ENCODE data around the gene PTPN5.

Gene PTPN5

DNA sequence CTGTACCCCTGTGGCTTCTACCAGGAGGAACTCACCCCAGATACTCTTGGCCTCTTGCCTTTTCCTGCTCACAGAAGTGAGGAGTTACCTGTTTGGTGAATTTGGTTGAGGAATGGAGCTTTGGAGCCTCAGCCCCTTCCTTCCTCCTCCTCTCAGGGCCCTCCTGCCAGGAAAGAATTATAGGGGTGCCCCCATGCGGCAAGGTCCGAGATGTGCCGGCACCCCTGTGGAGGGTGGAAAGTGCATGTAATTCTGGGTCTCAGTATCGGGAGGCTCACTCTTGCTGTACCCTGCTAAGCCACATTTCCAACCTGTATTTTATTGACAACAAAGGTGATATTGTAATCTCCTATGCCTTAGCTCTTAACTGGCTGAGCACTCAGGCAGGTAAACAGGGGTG, 51.9 kb downstream of the PTPN5 start:
- DNase-seq (ENCODE audit: low spot score): no peak

DNA sequence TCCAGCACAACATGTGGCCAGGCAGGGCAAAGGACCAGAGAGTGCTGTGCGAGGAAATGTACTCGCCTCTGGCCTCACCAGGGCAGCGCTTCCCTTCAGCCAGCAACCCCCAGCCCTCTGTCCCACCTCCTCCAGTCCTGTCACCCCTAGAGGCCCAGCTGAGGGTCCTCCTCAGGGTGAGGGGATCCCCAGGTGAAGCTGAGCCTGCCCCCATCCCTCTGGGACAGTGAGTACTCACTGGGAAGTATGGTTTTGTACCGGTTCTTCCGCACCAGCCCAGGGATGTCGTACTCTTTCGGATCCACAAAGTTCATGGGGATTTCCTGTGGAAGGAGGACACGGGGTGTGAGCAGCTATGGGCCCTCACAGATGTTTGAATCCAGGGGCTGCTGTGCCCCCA, 54.0 kb downstream of the PTPN5 start:
- no peak for DNase-seq (ENCODE audit: low spot score)

DNA sequence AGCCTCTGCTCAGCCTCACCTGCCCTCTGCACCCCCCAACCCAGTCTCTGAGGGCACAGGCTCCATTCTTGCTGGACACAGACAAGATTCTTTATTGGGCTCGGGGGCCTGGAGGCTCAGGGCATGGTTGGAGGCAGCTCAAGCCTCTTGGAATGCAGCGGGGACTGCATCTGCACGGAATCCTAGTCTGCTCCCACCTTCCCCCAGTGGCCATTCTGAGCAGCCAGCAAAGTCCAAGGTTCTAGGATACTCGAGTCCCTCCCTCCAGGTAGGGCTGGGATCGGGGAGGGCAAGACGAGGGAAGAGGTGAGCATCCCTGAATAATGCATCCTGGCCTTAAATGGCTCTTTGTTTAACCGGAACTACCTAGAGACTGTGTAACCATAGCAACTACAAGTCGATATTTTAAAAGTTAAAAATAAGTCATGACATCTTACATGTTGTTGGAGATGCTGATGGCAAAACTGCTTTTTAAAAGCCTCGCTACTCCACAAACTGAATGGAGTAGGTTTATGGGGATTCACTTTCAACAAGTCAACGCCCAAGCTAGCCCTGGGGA, 54.9 kb downstream of the PTPN5 start:
- no peak for DNase-seq (ENCODE audit: low spot score)

DNA sequence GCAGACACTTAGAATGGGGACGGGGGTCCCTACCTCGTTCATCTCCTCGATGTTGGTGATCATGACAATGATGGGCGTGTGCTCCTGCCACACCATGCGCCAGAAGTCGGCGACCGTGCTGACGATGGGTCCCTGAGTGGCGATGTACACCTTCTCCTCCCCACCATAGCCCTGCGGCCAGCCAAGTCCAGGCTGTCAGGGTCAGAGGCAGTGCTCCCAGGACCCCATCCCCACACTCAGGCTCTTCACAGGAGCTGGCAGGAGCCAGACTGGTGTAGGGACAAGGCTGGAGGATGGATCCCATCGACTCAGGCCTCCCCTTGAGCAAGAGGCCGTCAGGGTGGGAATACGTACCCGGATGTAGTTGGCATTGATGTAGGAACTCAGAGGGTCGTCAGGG, 58.4 kb downstream of the PTPN5 start:
- no peak for DNase-seq (ENCODE audit: low spot score)

DNA sequence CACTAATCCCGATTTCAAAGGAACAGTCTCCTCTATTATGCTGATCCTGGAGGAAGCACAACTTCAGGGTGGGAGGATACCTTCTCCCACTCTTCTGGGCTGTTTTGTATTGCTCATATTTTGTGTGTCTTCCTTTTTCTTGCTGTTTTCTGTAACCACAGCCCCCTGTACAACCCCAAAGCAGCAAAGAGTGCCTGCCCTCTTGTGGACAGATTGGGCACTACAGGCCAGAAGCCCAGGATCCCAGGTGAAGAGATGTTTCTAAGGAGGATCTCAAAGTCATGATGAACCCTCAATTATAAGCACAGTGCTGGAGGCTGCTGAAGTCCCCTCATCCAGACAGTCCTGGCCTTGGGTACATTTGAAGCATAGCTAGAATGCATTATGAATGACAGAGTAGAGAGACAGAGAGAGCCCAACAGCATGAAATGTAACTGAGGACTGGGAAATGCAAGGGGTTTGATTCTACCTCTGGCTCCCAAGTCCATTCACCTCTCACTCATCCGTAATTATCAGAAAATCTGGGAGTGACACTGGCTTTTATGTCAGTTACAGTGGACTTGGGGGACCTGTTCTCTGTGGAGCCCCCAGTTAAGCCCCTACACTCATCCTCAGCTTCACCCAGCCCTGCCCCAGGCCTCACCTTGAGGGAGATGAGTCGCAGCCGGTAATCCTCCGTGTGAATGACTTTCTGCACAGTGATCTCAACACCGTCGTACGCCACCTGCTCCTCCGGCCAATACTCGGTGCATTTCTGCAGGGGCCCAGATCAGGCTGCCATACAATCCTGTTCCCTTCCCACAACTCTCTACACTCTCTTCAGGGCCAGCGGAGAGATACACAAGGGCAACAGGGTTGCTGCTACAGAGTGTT, 59.4 kb downstream of the PTPN5 start:
- peak; percentile 79 for DNase-seq (ENCODE audit: low spot score)

DNA sequence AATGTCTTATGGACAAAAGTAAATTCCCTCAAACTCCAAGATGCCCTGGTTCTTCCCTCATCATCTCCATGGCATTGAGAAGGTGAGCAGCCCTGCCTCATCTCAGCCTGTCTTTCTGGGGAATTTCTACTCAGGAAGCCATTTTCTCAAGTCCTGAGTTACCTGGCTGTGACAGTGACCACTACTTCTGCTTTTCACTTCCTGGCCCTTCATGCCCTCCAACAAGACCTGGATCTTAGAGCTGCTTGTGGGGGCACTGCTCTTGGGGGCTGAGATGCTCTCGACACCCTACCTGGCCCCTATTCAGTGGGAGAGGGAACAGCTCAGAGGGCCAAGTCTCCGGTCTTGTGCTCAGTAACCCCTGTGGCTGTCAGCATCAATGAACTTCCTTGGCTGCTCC, 60.2 kb downstream of the PTPN5 start:
- no peak for DNase-seq (ENCODE audit: low spot score)

DNA sequence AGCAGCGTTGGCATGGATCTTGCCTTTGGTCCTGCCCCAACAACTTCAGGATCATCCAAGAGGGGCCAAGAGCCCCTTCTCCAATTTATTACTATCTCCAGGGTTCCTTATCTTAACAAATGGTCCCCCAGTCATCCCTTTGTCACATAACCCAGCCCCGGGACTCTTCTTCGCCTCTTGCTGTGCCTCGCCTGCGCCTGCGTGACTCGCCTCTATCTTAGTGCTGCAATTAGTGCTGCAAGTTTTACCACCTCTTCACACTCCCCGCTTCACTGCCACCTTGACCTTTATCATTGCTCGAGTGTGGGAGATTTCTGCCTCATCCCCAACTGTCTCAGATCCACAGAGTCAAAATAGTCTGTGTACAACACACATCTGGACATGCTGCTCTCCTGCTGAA, 61.6 kb downstream of the PTPN5 start:
- no peak for DNase-seq (ENCODE audit: low spot score)

DNA sequence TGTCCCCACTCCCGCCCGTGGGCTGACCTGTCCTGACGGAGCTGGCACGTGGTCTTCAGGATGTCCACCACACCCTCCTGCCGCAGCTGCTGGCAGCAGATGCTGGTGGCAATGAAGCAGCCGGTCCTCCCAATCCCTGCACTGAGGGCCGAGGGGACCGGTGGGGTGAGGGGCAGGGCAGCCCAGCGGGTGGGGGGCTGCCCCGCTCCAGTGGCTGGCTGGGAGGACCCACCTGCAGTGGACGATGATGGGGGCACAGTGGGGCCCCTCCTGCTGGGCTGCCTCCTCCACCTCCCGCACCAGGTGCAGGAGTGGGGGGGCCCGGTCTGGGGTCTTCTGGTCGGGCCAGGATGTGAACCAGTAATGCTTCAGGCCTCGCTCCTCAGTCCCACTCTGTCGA, 62.2 kb downstream of the PTPN5 start:
- DNase-seq (ENCODE audit: low spot score): no peak

DNA sequence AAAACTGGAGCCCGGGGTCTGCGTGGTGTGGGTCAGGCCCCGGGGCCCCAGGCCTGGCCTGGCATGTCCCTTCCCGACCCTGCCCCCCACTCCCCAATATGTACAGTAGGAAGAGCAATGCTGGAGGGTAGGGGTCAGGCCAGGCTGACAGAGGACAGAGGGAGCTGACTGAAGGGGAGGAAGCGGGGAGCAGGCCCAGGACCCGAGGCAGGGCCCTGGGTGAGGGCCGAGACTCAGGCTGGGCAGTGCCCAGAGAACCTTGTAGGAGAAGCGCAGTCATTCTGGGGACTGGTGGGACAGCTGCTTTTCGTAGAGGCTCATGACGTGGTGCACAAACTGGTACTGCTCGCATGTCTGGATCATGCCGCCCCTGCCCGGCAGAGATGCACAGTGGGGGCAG, 62.9 kb downstream of the PTPN5 start:
- no peak for DNase-seq (ENCODE audit: low spot score)

DNA sequence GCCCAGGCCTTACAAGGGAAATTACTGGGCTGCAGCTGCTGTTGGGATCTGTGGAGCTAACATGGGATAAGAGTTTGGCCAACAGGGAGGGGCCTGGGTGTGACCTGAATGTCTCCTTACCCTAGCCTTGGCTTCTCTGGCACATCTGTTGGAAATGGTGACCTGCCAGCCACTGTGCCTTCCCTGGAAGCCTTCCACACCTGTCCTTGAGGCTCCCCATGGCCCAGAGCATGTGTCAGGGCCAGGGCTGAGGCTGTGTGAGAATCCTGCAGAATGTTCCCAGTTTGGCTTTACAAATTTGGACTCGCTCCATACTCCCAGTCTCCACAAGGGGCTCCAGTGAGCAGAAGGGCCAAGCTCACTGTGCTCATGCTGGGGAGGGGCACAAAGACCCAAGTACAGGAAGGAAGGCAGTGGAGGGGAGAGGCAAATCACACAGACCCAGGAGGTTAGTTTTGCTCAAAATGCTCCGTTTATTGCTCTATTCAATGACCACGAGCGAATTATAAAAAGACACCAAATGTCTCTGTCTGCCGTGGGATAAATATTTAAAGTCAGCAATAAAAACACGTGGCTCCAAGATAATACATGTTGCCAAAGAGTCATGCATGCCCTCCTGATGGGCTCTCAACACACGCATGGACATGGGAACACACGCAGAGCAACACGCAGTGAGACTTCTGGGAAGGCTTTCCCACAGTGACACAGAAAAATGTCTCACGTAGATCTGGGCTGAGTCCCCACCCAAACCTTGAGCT, 63.9 kb downstream of the PTPN5 start:
- peak; percentile 71 for DNase-seq (ENCODE audit: low spot score)

DNA sequence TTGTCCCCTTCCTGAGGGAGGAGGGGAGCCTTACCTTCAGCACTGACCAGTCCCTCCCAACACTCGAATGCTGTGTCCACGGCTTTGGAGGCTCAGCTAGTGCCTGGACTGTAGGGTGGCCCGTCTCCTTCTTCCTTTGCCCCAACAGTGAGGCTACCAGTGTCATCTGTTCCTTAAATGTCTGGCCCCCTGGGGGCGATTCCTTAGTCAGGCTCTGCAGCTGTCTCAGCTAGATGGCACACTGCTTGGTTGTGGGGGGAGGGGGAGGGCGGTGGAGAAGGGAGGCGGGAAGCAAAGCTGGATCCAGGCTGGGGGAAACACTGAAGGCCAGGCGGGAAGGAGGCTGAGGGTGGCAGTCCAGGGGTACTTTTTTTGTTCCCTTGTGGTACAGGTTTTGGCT, 65.6 kb downstream of the PTPN5 start, which contains the start of gene IGSF22:
TSS of gene IGSF22 (minus strand) at position 149 of the 400 bp plus-strand sequence. CDS start 1,952 bp downstream, outside the sequence.
- no peak for DNase-seq (ENCODE audit: low spot score)

DNA sequence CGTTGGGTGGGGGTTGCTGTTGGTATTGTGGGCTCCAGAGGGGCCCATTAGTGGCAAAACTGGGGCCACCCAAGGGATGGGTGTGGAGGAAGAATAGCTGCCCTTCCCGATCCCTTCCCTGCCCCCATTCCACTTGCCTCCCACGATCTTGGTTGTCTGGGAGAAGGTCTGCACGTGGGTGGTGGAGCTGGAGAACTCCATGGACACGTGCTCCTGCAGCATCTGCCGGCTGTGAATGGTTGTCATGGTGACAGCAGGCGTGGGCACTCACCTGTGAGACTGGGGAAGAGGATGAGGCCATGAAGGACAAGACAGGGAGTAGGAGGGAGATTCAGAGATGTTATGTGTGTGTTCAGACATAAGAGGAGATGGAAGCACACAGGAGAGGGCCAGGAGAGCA, 67.6 kb downstream of the PTPN5 start:
- no peak for DNase-seq (ENCODE audit: low spot score)

DNA sequence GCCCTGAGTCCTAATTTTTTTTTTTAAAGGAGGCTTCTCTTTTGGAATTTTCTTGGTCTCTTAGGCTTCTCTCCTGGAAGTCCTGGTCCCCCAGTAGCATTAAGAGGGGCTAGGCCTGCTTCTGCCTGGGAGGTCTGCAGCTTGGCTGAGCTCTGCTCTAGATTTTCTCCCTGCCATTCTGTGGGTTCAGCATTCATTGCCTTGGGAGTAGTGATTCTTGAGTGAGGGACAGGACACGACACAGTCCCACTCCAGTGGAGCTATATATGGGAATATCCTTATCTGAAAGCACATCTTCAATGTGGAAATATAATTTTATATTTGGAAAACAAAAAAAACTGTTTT, 69.3 kb downstream of the PTPN5 start:
- DNase-seq (ENCODE audit: low spot score): no peak

DNA sequence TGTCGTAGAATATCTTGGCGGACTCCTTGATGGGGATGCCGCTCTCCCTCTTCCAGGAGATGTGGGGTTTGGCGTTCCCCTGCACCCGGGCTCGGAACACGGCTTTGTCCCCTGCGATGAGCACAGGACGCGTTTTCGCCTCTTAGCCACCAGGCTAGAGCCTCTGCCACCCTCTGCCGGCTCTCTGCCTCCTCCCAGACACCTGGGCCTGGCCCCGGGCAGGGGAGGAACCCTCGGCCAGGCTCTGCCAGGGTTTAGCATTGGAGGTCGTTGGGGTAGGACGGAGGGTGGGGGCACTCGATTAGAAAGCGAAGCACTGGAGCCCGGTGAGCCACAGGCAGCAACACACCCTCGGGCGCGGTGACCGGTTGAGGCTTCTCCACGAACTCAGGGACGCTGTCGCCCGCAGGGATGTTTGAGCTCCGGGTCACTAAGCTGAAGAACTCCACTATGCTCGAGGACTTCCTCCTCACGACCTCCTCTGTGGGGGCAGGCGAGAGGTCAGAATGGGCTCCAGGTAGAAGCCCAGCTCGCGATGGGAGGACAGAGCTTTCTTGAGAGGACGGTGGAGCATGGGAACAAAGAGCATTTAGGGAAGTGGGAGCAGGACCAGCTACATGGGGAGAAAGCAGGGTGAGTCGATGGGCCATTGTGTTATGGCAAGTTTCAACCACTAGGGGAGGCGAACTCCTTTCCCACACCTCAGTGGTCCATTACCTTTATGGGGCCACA, 69.9 kb downstream of the PTPN5 start:
- DNase-seq (ENCODE audit: low spot score): peak; percentile 73

DNA sequence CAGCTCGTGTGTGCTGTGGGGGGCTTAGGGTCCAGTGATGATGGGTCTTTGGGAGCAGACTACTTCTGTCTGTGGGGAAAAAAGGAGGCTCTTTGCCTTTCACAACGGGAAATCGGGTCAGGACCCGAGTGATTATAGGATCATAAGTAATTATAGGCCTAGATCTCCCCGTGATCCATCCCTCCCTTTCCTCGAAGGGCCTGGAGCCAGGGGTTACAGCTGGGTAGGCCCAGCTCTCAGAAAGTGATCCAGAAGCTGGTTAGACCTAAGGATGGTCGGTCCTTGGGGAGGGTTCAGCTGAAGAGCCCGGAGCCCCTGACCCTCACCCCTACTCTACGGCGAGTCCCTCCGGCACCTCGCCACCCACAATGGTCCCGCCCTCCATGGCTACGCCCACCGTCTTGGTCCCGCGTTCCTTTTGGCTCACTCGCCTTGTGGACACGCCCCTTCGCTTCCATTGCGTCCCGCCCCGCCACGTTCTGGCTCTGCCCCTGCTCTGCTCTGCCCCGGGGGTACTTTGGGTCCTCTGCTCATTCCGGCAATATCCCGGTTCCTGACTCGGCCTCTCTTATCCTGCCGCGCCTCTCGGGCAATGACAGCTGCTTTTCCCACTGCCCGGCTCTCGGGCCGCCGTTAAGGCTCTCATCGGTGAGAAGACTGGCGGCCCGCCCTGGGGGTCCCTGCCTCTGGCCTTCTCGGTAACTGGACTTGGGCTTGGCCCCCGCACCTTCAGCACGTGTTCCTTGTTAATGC, 70.6 kb downstream of the PTPN5 start:
- DNase-seq (ENCODE audit: low spot score): peak; percentile 76

DNA sequence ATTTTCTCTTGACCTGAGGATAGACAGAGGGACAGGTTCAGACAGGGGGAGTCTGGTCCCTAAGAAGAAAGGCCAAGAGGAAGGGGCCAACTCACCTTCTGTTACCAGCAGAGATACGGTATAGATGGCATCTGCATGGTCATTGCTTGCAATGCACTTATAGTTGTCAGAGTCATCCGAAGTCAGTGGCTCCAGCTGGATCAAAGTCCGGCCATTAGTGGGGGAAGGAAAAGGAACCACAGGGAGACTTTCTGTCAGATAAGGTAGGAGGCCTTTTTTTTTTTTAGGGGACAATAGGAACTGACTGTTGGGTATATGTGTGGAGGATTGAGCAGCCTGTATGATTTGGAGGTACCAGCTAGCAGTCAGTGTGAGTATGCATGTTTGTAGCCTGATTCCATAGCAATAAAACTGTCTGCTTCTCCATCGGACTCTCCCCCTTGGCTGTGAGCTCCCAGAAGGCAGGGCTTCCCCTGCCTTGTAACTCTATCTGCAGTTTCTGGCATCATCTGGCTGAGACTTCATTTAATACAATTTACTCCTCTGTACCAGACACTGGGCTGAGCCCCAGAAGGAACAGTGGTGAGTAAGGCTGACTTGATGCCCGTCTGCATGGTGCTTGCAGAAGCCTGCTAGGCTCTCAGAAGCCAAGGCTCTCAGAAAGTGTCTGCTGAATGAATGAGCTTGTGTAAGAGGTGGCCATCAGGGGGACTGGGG, 71.3 kb downstream of the PTPN5 start:
- DNase-seq (ENCODE audit: low spot score): no peak

DNA sequence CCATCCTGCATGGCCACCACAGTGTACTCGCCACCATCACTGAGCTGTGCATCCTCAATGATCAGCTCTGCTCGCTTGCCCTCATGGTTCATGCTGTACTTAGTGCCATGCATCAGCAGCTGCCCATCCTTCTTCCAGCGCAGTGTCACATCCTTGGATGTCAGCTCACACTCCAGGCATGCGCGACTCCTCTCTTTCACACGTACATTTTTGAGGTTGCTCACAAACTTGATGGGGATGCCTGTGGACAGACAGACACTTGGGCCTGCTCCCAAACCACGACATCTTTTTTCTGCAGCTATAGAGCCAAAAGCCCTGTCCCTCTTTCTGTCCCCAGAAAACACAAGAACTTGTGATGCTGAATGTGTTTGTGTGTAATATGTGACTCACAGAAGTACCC, 76.1 kb downstream of the PTPN5 start:
- no peak for DNase-seq (ENCODE audit: low spot score)

DNA sequence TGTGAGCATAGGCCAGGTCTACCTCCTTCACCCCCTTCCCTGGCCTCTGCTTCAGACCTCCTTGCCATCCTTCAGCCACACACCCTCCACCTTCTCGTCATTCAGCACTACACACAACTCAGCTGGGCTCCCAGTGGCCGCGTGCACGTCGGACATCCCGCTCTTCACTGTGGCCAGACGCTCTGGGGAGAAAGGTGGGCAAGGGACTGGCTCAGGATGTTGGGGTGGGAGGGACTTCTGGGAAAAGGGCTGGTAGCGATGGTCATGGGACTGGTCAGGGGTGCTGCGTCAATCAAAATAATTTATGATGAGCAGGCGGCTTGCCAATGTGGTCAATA, 77.2 kb downstream of the PTPN5 start:
- no peak for DNase-seq (ENCODE audit: low spot score)

DNA sequence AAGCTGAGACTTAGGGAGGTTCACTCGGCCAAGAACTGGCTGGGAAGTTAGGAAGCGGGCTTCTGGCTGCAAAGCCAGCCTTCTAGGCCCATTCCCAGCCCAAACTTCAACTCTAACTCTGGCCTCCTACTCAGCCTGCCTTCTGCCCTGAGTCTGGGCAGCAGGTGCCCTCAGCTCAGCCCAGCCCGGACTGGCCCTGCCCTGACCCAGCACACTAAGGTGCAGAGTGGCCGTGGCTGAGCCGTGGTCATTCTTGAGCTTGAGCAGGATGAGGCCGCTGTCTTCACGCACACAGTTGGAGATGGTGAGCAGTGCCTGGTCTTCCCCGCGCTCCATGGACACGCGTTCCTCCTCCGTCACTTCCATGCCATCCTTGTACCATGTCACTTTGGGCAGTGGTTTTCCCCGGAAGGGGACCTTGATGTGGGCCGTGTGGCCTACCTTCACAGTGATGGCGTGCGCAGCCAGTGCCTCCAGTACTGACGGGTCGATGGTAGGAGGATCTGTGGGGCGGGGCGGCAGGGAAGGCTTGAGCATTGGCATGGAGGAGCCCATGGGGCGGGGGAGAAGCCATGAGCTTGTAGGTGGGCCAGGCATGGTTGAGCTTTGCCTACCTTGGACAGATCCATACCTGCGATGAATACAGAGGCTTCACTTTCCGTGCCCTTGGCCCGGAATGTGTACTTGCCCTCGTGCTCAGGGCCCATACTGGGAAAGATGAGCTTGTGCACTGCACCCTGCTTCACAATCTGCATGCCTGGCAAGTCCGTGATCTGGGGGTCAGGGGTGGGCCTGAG, 77.8 kb downstream of the PTPN5 start:
- no peak for DNase-seq (ENCODE audit: low spot score)

DNA sequence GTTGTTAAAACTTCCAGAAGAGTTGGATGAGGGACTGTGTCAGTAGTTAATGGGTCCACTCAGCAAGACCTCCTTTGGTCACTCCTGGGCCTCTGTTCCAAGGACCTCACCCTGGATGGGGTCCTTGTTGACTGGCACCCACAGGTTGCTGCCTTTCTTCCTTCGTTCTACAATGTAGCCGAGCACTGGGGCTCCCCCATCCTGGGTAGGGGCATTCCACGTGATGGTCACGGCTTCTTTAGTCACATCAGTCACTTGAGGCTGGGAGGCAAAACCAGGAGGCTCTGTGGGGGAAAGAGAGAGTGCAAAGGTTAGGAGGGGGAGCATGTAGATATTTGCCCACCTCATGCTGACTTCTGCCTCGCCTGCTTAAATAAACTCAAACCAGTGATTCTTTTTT, 81.1 kb downstream of the PTPN5 start:
- DNase-seq (ENCODE audit: low spot score): no peak

All from germinal center (tissue), 1 donor.